Stimulated activated CD4-positive, alpha-beta T cell treated with anti-CD3 and anti-CD28 coated beads, TNF-alpha, amount 100 ng/mL, for 48 hours (primary cell): ENCODE results near the gene GRM4.
A peak's percentile ranks its signal among the peaks of the same experiment; 100 is the strongest.

Experiments
- DNase-seq, 3 donors: peaks; one replicate each; pipeline ENCODE4 v3.0.0-alpha.2; 2020; ENCODE audit warnings: low read depth in 3 of 3

GRM4 gene

GRCh38 chr6:34064675-34065074, 81.2 kb downstream of the GRM4 start:
- no peak for DNase-seq

GRCh38 chr6:34063651-34064050, 82.2 kb downstream of the GRM4 start:
- no peak for DNase-seq

GRCh38 chr6:34062815-34063214, 83.1 kb downstream of the GRM4 start:
- no peak for DNase-seq

GRCh38 chr6:34062156-34062555, 83.7 kb downstream of the GRM4 start:
- DNase-seq: no peak

GRCh38 chr6:34061348-34061747, 84.5 kb downstream of the GRM4 start:
- DNase-seq: no peak

- no peak for DNase-seq
Observed at GRCh38 chr6:34059914-34060313, 86.0 kb downstream of the GRM4 start.

GRCh38 chr6:34059136-34059731, 86.7 kb downstream of the GRM4 start:
- DNase-seq: no peak

GRCh38 chr6:34057790-34058189, 88.1 kb downstream of the GRM4 start:
- no peak for DNase-seq

GRCh38 chr6:34057191-34057590, 88.7 kb downstream of the GRM4 start:
- no peak for DNase-seq

GRCh38 chr6:34056305-34057108, 89.4 kb downstream of the GRM4 start:
- DNase-seq: no peak

- DNase-seq: peak; percentile 19 to 53 (median 27)
Observed at GRCh38 chr6:34055223-34055933, 90.5 kb downstream of the GRM4 start.

GRCh38 chr6:34053721-34054120, 92.2 kb downstream of the GRM4 start:
- no peak for DNase-seq

- no peak for DNase-seq
Observed at GRCh38 chr6:34052918-34053608, 92.8 kb downstream of the GRM4 start.

GRCh38 chr6:34052071-34052825, 93.6 kb downstream of the GRM4 start:
- no peak for DNase-seq

- DNase-seq: no peak
Observed at GRCh38 chr6:34051331-34051919, 94.5 kb downstream of the GRM4 start.

- no peak for DNase-seq
Observed at GRCh38 chr6:34050691-34051090, 95.2 kb downstream of the GRM4 start.

GRCh38 chr6:34049395-34050342, 96.2 kb downstream of the GRM4 start:
- no peak for DNase-seq

- no peak for DNase-seq
Observed at GRCh38 chr6:34047913-34048867, 97.7 kb downstream of the GRM4 start.

GRCh38 chr6:34046617-34047016, 99.3 kb downstream of the GRM4 start:
- DNase-seq: no peak
